Mucosa of stomach (tissue), 1 donor: ENCODE results near the gene APOO.
A peak's percentile ranks its signal among the peaks of the same experiment; 100 is the strongest.

Source experiments
- H3K27me3 ChIP-seq: one replicate; pipeline ENCODE4 v1.7.0; 2013; ENCODE audit warnings: mild to moderate bottlenecking, low read length; ENCODE audit not compliant: control insufficient read depth, insufficient read depth
- H3K36me3 ChIP-seq: one replicate; pipeline ENCODE4 v1.7.0; 2013; ENCODE audit warnings: low read length; ENCODE audit not compliant: control insufficient read depth, insufficient read depth
- H3K4me1 ChIP-seq: one replicate; pipeline ENCODE4 v1.7.0; 2013; ENCODE audit warnings: mild to moderate bottlenecking, low read length; ENCODE audit not compliant: control insufficient read depth, insufficient read depth
- H3K4me3 ChIP-seq: one replicate; pipeline ENCODE4 v1.7.0; 2013; ENCODE audit warnings: low read length
- H3K9ac ChIP-seq: one replicate; pipeline ENCODE4 v1.7.0; 2013; ENCODE audit warnings: mild to moderate bottlenecking, low read length, moderate library complexity
- H3K9me3 ChIP-seq: one replicate; pipeline ENCODE4 v1.7.0; 2013; ENCODE audit warnings: mild to moderate bottlenecking, low read length, moderate library complexity; ENCODE audit not compliant: control insufficient read depth
- donor health status: Pancreatic carcinoma.

APOO gene

GRCh38 chrX:23805389-23805788 lies 102.3 kb downstream of the APOO start:
- no peak overlapping the region for H3K9ac ChIP-seq
- no peaks in the 10 kb centered on the region for H3K27me3 ChIP-seq
- no peak overlapping the region for H3K4me3 ChIP-seq
- H3K9me3 ChIP-seq = no peaks in the 10 kb centered on the region
- no peaks in the 10 kb centered on the region for H3K36me3 ChIP-seq
- peaks cover 20% of the 10 kb centered on the region for H3K4me1 ChIP-seq

- Histone ChIP-seq H3K9me3 (no peaks in the 10 kb centered on the region), H3K4me1 (peaks cover 20% of the 10 kb centered on the region), H3K36me3 (no peaks in the 10 kb centered on the region), H3K27me3 (no peaks in the 10 kb centered on the region), H3K4me3 (no peak overlapping the region), H3K9ac (peak overlapping the region; percentile 51)
Measured at GRCh38 chrX:23804578-23804977, 103.2 kb downstream of the APOO start.

- no peaks in the 10 kb centered on the region for H3K36me3 ChIP-seq
- H3K9ac ChIP-seq = peak overlapping the region; percentile 51
- no peak overlapping the region for H3K4me3 ChIP-seq
- no peaks in the 10 kb centered on the region for H3K9me3 ChIP-seq
- no peaks in the 10 kb centered on the region for H3K27me3 ChIP-seq
- H3K4me1 ChIP-seq = peaks cover 20% of the 10 kb centered on the region
Measured at GRCh38 chrX:23803931-23804381, 103.8 kb downstream of the APOO start.

GRCh38 chrX:23802431-23802830 lies 105.3 kb downstream of the APOO start:
- Histone ChIP-seq H3K9me3 (no peaks in the 10 kb centered on the region), H3K36me3 (no peaks in the 10 kb centered on the region), H3K27me3 (no peaks in the 10 kb centered on the region), H3K9ac (no peak overlapping the region), H3K4me3 (no peak overlapping the region), H3K4me1 (peaks cover 19% of the 10 kb centered on the region)

- Histone ChIP-seq H3K4me3 (no peak overlapping the region), H3K4me1 (peaks cover 17% of the 10 kb centered on the region)
Measured at GRCh38 chrX:23799469-23800065, 108.2 kb downstream of the APOO start.

GRCh38 chrX:23797371-23798128 lies 110.2 kb downstream of the APOO start:
- H3K4me3 ChIP-seq = no peak overlapping the region
- H3K9ac ChIP-seq = peak overlapping the region; percentile 28
- no peaks in the 10 kb centered on the region for H3K27me3 ChIP-seq
- H3K4me1 ChIP-seq = peaks cover 5% of the 10 kb centered on the region
- no peaks in the 10 kb centered on the region for H3K9me3 ChIP-seq
- no peaks in the 10 kb centered on the region for H3K36me3 ChIP-seq

More at GRCh38 chrX:23799469-23800065, 108.2 kb downstream of the APOO start:
- Histone ChIP-seq H3K9ac (no peak overlapping the region), H3K9me3 (no peaks in the 10 kb centered on the region), H3K27me3 (no peaks in the 10 kb centered on the region), H3K36me3 (no peaks in the 10 kb centered on the region)

GRCh38 chrX:23795221-23795620 lies 112.5 kb downstream of the APOO start:
- Histone ChIP-seq H3K4me1 (peaks cover 5% of the 10 kb centered on the region), H3K9me3 (no peaks in the 10 kb centered on the region), H3K4me3 (no peak overlapping the region), H3K9ac (no peak overlapping the region), H3K27me3 (no peaks in the 10 kb centered on the region), H3K36me3 (no peaks in the 10 kb centered on the region)

- no peaks in the 10 kb centered on the region for H3K27me3 ChIP-seq
- H3K9me3 ChIP-seq = no peaks in the 10 kb centered on the region
- H3K36me3 ChIP-seq = no peaks in the 10 kb centered on the region
- H3K9ac ChIP-seq = no peak overlapping the region
- no peak overlapping the region for H3K4me3 ChIP-seq
- peaks cover 9% of the 10 kb centered on the region for H3K4me1 ChIP-seq
Measured at GRCh38 chrX:23792861-23793553, 114.7 kb downstream of the APOO start.

GRCh38 chrX:23790155-23790497 lies 117.6 kb downstream of the APOO start:
- Histone ChIP-seq H3K9me3 (no peaks in the 10 kb centered on the region), H3K27me3 (no peaks in the 10 kb centered on the region), H3K36me3 (no peaks in the 10 kb centered on the region), H3K9ac (peak overlapping the region; percentile 50), H3K4me3 (no peak overlapping the region), H3K4me1 (peaks cover 4% of the 10 kb centered on the region)

- Histone ChIP-seq H3K9ac (peak overlapping the region; percentile 50), H3K9me3 (no peaks in the 10 kb centered on the region), H3K36me3 (no peaks in the 10 kb centered on the region), H3K4me3 (no peak overlapping the region), H3K4me1 (peaks cover 4% of the 10 kb centered on the region), H3K27me3 (no peaks in the 10 kb centered on the region)
Measured at GRCh38 chrX:23789386-23790154, 118.2 kb downstream of the APOO start.

- no peaks in the 10 kb centered on the region for H3K36me3 ChIP-seq
- H3K9ac ChIP-seq = no peak overlapping the region
- peaks cover 4% of the 10 kb centered on the region for H3K4me1 ChIP-seq
- H3K4me3 ChIP-seq = no peak overlapping the region
- no peaks in the 10 kb centered on the region for H3K27me3 ChIP-seq
- no peaks in the 10 kb centered on the region for H3K9me3 ChIP-seq
Measured at GRCh38 chrX:23788946-23789345, 118.8 kb downstream of the APOO start.
